Right forelimb (tissue), 1 donor: ENCODE measurements around the gene APBA2.

ENCODE experiments used
- DNase-seq: peaks from one replicate; pipeline ENCODE4 v3.0.0-alpha.2; 2018

Gene APBA2

DNA sequence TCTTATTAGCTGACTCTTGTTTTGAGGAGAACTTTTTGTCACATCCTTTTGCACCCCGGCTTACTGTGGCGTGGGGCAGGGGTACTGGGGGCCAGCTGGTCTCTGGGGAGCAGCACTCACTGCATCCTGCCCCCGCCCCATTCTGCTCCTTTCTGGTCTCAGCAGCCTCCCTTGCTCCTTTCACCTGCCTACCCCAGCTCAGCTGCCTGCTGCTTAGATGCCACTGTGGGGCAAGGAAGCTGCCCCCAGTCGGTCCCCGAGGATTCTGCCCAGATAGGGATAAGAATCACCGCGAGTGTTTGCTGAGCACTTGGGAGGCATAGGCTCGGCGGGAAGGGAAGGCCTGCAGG, 32.0 kb downstream of the APBA2 start:
- no peak for DNase-seq

DNA sequence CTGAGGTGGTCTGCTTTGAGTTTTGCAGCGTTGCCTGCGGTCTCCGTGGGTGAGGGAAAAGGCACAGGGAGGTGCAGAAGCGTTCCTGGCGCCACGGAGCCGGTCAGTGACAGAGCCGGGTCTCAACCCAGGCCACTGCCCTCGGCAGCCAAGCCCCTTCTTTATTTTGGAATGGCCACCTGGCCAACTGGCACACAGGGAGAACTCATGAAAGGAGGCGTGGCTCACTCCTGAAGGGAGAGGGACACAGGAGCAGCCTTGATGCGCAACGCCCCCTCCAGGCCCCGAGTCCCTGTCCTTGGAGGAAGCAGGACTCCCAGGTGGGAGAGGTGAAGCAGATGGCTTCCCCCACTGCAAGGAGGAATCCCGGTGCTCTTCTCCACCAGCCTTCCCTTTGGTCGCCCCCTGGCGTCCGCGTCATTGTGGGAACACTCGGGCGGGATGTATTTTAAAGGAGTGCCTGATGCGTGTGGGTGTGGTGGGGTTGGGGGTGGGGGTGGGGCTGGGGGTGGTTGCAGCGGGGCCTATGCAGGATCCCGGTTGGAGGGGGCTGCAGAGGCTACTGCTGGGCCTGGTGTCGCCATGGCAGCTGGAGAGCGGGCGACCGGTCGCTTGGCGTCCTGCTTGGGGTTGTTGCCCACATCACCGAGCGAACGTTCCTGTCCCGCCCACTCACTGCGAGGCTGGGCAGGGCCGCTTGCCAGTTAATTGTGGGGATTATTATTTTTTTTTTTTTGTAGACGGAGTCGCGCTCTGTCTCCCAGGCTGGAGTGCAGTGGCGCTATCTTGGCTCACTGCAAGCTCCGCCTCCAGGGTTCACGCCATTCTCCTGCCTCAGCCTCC, 32.6 kb downstream of the APBA2 start:
- DNase-seq: no peak

GRCh38 chr15:28919201-28919635, 33.4 kb downstream of the APBA2 start:
- no peak for DNase-seq

- DNase-seq: no peak
Observed at GRCh38 chr15:28919679-28920655, 34.2 kb downstream of the APBA2 start.

- DNase-seq: no peak
Observed at GRCh38 chr15:28920781-28921331, 35.1 kb downstream of the APBA2 start.

GRCh38 chr15:28921336-28921735, 35.6 kb downstream of the APBA2 start:
- DNase-seq: no peak

DNA sequence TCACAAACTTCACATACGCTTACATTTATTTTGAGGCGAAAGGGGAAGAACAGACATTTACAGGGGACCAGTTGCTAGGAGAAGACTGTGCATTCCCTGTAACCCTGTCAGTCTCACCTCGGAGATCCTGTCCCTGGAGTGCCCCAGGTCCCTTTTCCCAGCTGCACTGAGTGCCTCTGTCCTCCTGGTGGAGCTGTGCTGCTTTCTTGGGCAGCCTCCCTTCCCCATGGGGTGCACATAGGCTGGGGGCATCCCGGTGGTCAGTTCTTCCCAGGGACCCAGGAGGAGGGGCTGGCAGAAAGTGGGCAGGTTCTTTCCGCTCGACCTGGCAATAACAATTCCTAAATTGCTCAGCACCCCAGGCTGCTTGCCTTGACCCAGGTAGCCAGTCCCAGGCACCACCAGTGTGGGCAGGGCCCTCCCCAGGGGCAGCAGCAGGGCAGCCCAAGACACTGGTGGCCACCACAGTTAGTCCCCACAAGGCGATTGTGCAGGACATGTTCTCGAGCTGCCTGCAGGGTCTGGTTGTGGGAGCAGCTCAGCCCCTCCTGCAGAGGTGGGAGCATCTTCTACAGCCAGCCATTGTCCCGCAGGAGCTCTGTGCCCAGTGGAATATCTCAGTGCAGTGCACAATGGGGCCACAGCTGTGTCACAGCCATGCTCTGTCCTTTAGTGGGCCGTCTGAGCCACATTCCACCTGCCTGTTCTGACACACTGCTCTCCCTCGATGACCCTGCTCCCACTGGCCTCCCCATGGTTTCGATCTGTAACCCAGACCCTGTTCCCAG, 36.3 kb downstream of the APBA2 start:
- no peak for DNase-seq

DNA sequence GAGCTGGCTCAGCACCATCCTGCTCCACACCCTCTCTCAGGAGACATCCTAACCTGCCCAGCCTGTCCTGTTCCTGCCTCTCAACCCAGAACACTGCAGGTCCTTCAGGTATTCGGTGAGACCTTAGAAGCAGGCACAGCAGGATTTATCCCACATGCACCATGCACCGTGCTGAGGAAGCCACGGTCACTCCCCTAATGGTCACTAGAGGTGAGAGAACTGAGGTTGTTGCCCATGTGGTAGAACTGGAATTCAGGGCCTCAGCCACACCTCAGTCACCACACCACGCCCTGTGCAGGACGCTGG, 36.9 kb downstream of the APBA2 start:
- no peak for DNase-seq

DNA sequence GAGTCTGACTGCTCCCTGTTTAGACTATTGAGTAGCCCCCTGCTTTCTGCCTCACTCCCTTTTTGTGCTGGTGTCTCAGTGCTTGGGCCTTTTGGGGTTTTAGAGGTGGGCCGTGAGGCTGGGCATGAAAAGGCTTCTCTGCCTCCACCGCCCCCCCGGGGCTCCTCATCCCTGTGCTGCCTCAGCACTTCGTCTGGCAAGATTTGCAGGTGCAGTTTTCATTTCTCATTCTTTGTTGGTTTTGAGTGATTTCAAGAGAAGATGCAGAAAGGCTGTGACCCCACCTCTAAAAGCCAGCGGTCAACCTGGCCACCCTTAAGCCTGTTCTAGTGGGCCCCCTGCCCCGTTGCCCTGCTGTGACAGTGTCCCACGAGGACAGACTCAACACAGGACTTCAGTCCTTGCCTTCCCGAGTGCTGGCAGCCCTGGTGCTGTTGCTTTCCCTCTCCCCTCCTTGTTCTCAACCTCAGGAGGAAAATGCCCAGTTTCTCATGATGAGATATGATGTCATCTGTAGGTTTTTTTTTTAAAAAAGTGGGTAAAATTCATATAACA, 38.0 kb downstream of the APBA2 start:
- no peak for DNase-seq

DNA sequence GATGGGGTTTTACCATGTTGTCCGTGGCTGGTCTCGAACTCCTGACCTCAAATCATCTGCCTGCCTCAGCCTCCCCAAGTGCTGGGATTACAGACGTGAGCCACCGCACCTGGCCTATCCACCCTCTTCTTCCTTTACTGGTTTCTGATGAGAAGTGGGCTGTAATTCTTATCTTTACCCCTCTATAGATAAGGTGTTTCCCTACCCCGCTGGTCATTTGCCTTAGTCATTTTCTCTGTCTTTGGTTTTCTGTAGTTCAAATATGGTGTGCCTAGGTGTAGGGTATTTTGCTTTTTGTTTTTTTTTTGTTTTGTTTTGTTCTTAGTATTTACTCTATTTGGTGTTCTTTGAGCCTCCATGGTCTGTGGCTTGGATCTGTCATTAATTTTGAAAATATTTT, 41.3 kb downstream of the APBA2 start:
- DNase-seq: no peak

DNA sequence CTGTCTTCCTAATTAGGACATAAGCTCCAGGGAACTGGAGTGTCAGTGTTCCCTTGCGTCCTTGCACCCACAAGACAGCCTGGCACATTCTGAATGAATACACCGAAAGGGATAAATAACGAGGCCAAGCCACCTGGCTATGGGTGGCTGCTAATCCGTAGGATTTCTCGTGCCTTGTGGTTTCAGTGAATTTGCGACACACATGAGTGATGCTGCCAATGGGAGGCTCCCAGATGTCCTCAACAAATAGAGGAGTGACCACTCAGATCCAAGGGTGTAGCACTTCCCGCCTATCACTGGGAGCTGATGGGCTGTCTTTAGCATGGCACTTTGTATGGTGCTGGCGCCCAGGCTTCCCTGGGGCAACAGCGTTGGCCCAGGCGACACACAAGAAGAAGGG, 43.4 kb downstream of the APBA2 start:
- DNase-seq: no peak

DNA sequence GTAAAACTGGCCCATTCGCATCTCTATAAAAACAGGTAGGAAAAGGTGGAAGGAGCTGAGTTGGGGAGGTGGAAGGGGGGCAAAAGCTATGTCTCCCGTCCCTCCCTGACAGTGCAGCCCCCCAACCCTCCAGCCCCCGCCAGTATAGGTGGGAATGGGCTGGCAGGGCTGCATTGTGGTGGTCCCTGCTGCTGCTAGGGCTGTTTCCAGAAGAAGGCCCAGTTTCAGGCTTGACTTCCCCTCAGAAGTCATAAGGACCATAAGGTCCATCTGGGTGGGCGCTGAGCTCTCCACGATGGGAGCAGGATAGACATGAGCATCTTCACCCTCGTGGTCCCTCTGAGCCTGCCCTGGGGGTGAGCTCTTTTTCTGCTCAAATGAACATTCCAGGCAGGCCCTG, 44.2 kb downstream of the APBA2 start:
- DNase-seq: no peak

DNA sequence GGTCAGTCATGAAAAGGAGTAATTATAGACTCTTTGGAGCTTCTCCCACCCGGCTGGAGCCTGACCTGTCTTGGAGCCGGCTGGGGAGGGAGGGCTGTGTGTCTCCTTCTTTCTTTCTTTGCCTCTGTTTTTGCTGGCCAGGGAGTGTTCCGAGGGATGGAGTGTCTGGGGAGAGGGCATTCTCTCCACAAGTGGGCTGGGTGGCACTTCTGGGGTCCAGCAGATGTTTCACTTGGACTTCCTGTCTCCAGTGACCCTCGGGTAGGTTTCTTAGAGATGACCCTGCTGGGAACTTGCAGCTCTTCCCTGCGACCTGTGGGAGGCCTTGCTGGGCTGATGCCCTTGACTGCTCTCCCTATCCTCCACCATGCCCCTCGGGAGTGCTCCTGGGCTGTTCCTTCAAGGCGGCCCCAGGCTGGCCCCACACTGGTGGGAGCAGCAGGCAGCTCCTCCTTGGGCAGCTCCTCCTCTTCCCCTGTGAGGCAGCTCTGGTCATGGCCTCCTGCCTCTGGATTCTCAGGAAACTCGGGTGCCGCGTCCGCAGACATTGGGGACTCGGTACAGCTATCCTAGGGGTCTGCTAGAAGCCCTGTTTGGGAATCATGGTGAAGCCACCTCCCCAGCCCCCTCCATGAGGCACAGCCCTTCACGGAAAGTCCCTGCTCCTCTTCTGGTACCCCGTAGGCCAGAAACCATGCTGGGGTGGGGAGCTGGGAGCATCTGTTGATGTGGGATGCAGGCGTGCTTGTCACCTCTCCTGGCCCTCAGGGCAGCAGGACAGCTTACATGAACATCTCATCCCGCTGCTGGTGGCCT, 44.9 kb downstream of the APBA2 start:
- DNase-seq: no peak

DNA sequence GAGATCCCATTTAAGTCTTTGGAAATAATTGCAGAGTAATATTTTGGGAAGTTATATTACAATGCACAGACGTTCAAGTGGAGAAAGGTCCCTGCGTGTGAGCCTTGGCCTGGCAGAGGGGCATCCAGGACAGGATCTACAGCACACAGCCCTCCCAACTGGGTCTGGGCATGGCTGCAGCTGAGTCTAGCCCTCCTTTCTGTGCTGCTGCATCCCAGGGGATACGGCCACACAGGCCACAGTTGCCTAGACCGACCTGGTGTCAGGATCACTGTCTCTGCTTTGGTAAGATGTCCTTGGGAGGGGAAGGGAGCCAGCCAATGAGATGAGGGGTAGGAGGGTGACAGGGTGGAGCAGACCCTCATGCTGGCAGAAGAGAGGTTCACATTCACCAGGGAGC, 46.1 kb downstream of the APBA2 start:
- no peak for DNase-seq

DNA sequence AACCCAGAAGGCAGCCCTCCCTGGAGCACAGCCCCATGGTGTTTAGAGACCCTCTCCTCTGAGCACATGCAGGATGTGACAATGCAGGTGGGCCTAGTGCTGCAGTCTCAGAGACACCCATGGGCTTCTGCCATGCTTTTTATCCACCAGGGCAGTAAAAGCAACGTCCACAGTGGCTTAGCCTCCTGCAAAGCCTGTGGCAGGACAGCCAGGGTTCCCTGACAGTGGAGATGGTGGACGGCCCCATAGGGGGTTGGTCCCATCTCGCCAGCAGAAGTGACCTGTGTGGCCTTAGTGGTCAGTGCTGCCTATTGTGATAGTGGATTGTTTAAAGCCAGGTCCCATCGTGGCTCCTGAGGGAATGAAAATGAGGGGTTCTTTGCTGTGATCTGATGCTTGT, 46.6 kb downstream of the APBA2 start:
- no peak for DNase-seq

DNA sequence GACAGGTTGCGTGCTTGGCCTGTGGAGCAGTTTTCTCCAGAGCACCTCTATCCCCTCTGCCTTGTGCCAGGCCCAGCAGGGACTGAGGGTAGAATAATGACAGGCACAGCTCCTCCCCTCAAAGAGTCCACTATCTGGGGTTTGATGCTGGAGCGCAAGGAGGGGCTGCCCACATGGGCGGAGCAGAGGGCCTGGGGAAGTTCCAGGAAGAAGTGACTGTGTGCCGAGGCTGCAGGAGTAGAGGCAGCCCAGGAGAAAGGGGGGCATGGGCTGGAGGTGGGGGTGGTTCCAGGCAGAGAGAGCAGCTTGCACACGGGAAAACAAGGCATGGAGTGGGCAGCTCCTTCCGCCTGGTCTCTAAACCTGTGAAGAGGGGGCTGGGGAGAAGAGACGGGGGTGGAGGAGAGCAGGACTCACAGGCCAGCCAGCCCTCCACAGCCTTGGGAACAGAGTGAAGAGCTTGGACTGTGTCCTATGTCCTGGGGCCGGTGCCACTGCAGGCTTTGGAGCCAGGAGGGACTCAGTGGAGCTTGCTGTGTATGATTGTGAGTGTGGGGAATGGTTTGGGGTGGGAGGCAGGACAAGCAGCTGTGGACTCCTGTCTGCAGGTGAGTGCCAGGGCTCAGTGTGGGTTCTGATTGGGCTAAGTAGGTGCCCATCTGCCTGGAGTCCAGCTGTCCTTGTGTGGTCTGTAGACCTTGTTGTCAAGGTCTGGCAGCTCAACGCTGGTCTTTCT, 48.1 kb downstream of the APBA2 start:
- DNase-seq: no peak

DNA sequence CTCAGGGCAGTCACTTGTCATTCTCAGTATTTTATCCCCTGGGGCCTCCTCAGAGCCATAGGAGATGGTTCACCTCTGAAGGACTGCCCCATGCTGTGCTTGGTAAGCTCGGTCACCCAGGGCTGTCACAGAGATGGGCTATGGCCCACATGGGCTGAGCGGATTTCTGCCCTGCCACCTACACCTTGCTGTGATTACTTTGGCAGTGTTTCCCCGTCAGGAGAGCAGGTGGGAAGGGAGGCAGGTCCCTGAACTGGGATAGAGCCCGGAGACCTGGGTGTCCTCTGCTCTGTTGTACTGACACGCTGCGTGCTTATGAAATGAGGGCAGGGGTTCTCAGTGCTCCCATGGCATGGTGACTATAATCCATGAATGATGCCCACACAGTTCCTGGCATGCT, 48.9 kb downstream of the APBA2 start:
- no peak for DNase-seq

GRCh38 chr15:28935316-28935715, 49.5 kb downstream of the APBA2 start:
- DNase-seq: no peak

GRCh38 chr15:28936081-28936480, 50.3 kb downstream of the APBA2 start:
- no peak for DNase-seq

GRCh38 chr15:28936481-28936881, 50.7 kb downstream of the APBA2 start:
- DNase-seq: no peak

GRCh38 chr15:28937271-28937670, 51.5 kb downstream of the APBA2 start:
- no peak for DNase-seq
